HCT116 (cell line): Measurements from ENCODE around the gene CCDC148. TPM values are rescaled to one million over a fixed set of nuclear protein-coding genes. Genes with fewer than 3 reads are reported as not detected.

Experiments
- ATAC-seq: fragments of 200-7000 bp; cut with Tn5 transposase; 2 replicates; pipeline ENCODE4 v1.9.1; 2020; ENCODE audit warnings: mild to moderate bottlenecking, moderate library complexity
- BruUV-seq: library from RNA; stranded (reverse); fragments of 400-500 nt; replicated peaks from 2 replicates; lab custom pipeline; 2021; lab: Mats Ljungman, UMichigan
- CTCF ChIA-PET: fragments of 300-600 bp; sonication (Branson Sonifier 250); formaldehyde crosslinking; loops from one replicate; lab custom pipeline; 2021; ENCODE audit warnings: antibody characterized with exemption; lab: Charles Lee
- POLR2A ChIA-PET: fragments of 300-600, 350-600 bp; sonication (Branson Sonifier 250); formaldehyde crosslinking; loops from one replicate; lab custom pipeline; 2021; ENCODE audit warnings: antibody characterized with exemption; lab: Charles Lee
- RAD21 ChIA-PET, 2 experiments: fragments of 300-600 bp; sonication (Branson Sonifier 250); formaldehyde crosslinking; loops; one replicate each; lab custom pipeline; 2023; ENCODE audit warnings: low total read pairs in 2 of 2; ENCODE audit not compliant: uncharacterized antibody in 2 of 2, unreplicated experiment in 2 of 2, low non-redundant PET in 1 of 2; lab: Charles Lee
- DNase-seq: peaks from one replicate; pipeline ENCODE4 v3.0.0-alpha.2; 2010; ENCODE audit warnings: low read depth, low spot score
- H2AFZ ChIP-seq: fragments of 200-600 bp; shearing (Covaris generic), sonication (generic); 2 replicates; pipeline ENCODE4 v1.6.1; 2017; ENCODE audit warnings: low read depth, mixed run types, mixed read lengths, antibody characterized with exemption, low read length; ENCODE audit not compliant: poor library complexity, severe bottlenecking
- H3K27ac ChIP-seq: 2 replicates; pipeline ENCODE4 v1.5.1; 2012; ENCODE audit warnings: low read depth, low read length
- H3K27me3 ChIP-seq: fragments of 200-600 bp; sonication (generic); 2 replicates; pipeline ENCODE4 v1.6.1; 2016; ENCODE audit warnings: mixed run types, low read length, mixed read lengths; ENCODE audit not compliant: insufficient read depth
- H3K36me3 ChIP-seq, 2 experiments: fragments of 200-500 bp in 1 of 2; fragments of 200-600 bp in 1 of 2; sonication (Bioruptor generic) in 1 of 2; sonication (generic) in 1 of 2; 2 replicates each; pipeline versions ENCODE4 v1.5.1 to v1.6.1; 2014 to 2016; ENCODE audit warnings: low read length in 2 of 2, inconsistent platforms in 1 of 2, mixed read lengths in 1 of 2, mixed run types in 1 of 2; ENCODE audit not compliant: insufficient read depth in 2 of 2, control insufficient read depth in 1 of 2
- H3K4me1 ChIP-seq, 2 experiments: fragments of 200-600 bp in 1 of 2; sonication (generic) in 1 of 2; 2 replicates each; pipeline versions ENCODE4 v1.5.1 to v1.6.1; 2012 to 2017; ENCODE audit warnings: low read length in 2 of 2, inconsistent platforms in 1 of 2, mild to moderate bottlenecking in 1 of 2, mixed read lengths in 1 of 2, mixed run types in 1 of 2, moderate library complexity in 1 of 2; ENCODE audit not compliant: insufficient read depth in 2 of 2, control insufficient read depth in 1 of 2
- H3K4me2 ChIP-seq: fragments of 200-600 bp; sonication (generic); 2 replicates; pipeline ENCODE4 v1.6.1; 2017; ENCODE audit warnings: mixed run types, low read length, mixed read lengths
- H3K4me3 ChIP-seq, 2 experiments: fragments of 200-600 bp in 1 of 2; sonication (generic) in 1 of 2; replicated peaks in 1 of 2; 2 replicates each; pipeline ENCODE4 v1.5.1; 2011 to 2016; ENCODE audit warnings: low read length in 2 of 2, control low read depth in 1 of 2, low read depth in 1 of 2, mild to moderate bottlenecking in 1 of 2, mixed read lengths in 1 of 2, mixed run types in 1 of 2
- H3K79me2 ChIP-seq: fragments of 200-600 bp; sonication (generic); 2 replicates; pipeline ENCODE4 v1.6.1; 2017; ENCODE audit warnings: mild to moderate bottlenecking, mixed run types, low read length, moderate library complexity, mixed read lengths; ENCODE audit not compliant: insufficient read depth
- H3K9ac ChIP-seq: fragments of 200-600 bp; sonication (generic); 2 replicates; pipeline ENCODE4 v1.6.1; 2016; ENCODE audit warnings: low read length, mixed read lengths
- H3K9me2 ChIP-seq: fragments of 200-600 bp; sonication (generic), shearing (Covaris generic); 2 replicates; pipeline ENCODE4 v1.6.1; 2017; ENCODE audit warnings: mixed run types, mild to moderate bottlenecking, moderate library complexity; ENCODE audit not compliant: insufficient read depth
- H3K9me3 ChIP-seq, 2 experiments: fragments of 200-500 bp in 1 of 2; fragments of 200-600 bp in 1 of 2; sonication (Bioruptor generic) in 1 of 2; sonication (generic) in 1 of 2; 2 replicates each; pipeline ENCODE4 v1.6.1; 2014 to 2017; ENCODE audit warnings: low read length in 2 of 2, mixed read lengths in 2 of 2, inconsistent platforms in 1 of 2, low read depth in 1 of 2, mild to moderate bottlenecking in 1 of 2, mixed run types in 1 of 2, moderate library complexity in 1 of 2; ENCODE audit not compliant: control insufficient read depth in 1 of 2, insufficient read depth in 1 of 2
- H4K20me1 ChIP-seq: fragments of 200-600 bp; sonication (generic), shearing (Covaris generic); 2 replicates; pipeline ENCODE4 v1.6.1; 2017; ENCODE audit warnings: mixed run types, mild to moderate bottlenecking, moderate library complexity; ENCODE audit not compliant: insufficient read depth
- ATF3 ChIP-seq: IDR thresholded peaks from 2 replicates; pipeline ENCODE4 v1.6.1; 2012
- CBX3 ChIP-seq: IDR thresholded peaks from 2 replicates; pipeline ENCODE4 v1.6.1; 2012; ENCODE audit warnings: low read depth
- CEBPB ChIP-seq: IDR thresholded peaks from 2 replicates; pipeline ENCODE4 v1.6.1; 2012; ENCODE audit warnings: low read depth
- ELF1 ChIP-seq: IDR thresholded peaks from 2 replicates; pipeline ENCODE4 v1.6.1; 2012; ENCODE audit warnings: low read depth, borderline replicate concordance
- EZH2phosphoT487 ChIP-seq: fragments of 200-600 bp; IDR thresholded peaks from 2 replicates; pipeline ENCODE4 v1.6.1; 2018; ENCODE audit warnings: antibody characterized with exemption, borderline replicate concordance
- FOSL1 ChIP-seq: IDR thresholded peaks from 2 replicates; pipeline ENCODE4 v1.6.1; 2012; ENCODE audit warnings: low read depth
- JUND ChIP-seq: IDR thresholded peaks from 2 replicates; pipeline ENCODE4 v1.6.1; 2012
- POLR2A ChIP-seq: IDR thresholded peaks from 2 replicates; pipeline ENCODE4 v1.7.0; 2011; ENCODE audit warnings: borderline replicate concordance; ENCODE audit not compliant: insufficient read depth, insufficient read length; ENCODE audit errors: extremely low read depth
- POLR2AphosphoS5 ChIP-seq: IDR thresholded peaks from 2 replicates; pipeline ENCODE4 v1.6.1; 2011; ENCODE audit warnings: mild to moderate bottlenecking, low read depth, low read length, moderate library complexity
- REST ChIP-seq: IDR thresholded peaks from 2 replicates; pipeline ENCODE4 v1.6.1; 2012; ENCODE audit warnings: low read depth
- SIN3A ChIP-seq: IDR thresholded peaks from 2 replicates; pipeline ENCODE4 v1.6.1; 2012; ENCODE audit warnings: low read depth
- SP1 ChIP-seq: IDR thresholded peaks from 2 replicates; pipeline ENCODE4 v1.6.1; 2012; ENCODE audit warnings: low read depth
- SRF ChIP-seq: IDR thresholded peaks from 2 replicates; pipeline ENCODE4 v1.6.1; 2012; ENCODE audit warnings: low read depth
- TCF7L2 ChIP-seq: IDR thresholded peaks from 2 replicates; pipeline ENCODE4 v1.7.0; 2011; ENCODE audit warnings: borderline replicate concordance, inconsistent platforms; ENCODE audit not compliant: insufficient read depth, insufficient read length; ENCODE audit errors: extremely low read depth
- YY1 ChIP-seq: IDR thresholded peaks from 2 replicates; pipeline ENCODE4 v1.6.1; 2011; ENCODE audit warnings: low read length, low read depth, moderate library complexity, mild to moderate bottlenecking; ENCODE audit not compliant: insufficient replicate concordance; ENCODE audit errors: extremely low read depth
- ZBTB33 ChIP-seq: IDR thresholded peaks from 2 replicates; pipeline ENCODE4 v1.6.1; 2011; ENCODE audit warnings: mild to moderate bottlenecking, low read length, moderate library complexity; ENCODE audit not compliant: insufficient replicate concordance; ENCODE audit errors: extremely low read depth
- ZNF274 ChIP-seq: fragments of 200-500 bp; sonication (Bioruptor generic); IDR thresholded peaks from 2 replicates; pipeline ENCODE4 v1.6.1; 2014; ENCODE audit warnings: mild to moderate bottlenecking, low read depth, low read length, inconsistent platforms
- intact Hi-C: fragments of 100-400 bp; cut with micrococcal nuclease; formaldehyde crosslinking; loops from 2 replicates; pipeline ENCODE4 v1.10.0; 2022
- total RNA-seq: library from RNA; stranded (reverse); gene quantifications from one replicate; pipeline ENCODE4 v1.2.1, GENCODE V29; 2021; ENCODE audit not compliant: unreplicated experiment

CCDC148 gene
- total RNA-seq, 1 experiment from 2014 or later = 0.59 TPM

GRCh38 chr2:158253170-158253569 is 203.4 kb downstream of the CCDC148 start:
- H3K36me3 ChIP-seq = no peaks in the 10 kb centered on the region
- H3K4me3 ChIP-seq = no peak overlapping the region
- H4K20me1 ChIP-seq = no peaks in the 10 kb centered on the region
- POLR2A ChIA-PET = no interaction called here
- no peaks in the 10 kb centered on the region for H3K27me3 ChIP-seq
- H3K9ac ChIP-seq = no peak overlapping the region
- no peaks in the 10 kb centered on the region for H3K9me2 ChIP-seq
- intact Hi-C loops = no loop called here
- no TSS peak for BruUV-seq
- H3K79me2 ChIP-seq = no peaks in the 10 kb centered on the region
- CTCF ChIA-PET = no interaction called here
- DNase-seq (no peak), ATAC-seq (no peak)
- no peak overlapping the region for H2AFZ ChIP-seq
- H3K27ac ChIP-seq = no peak overlapping the region
- RAD21 ChIA-PET = no interaction called here
- no peaks in the 10 kb centered on the region for H3K9me3 ChIP-seq
- H3K4me1 ChIP-seq = no peaks in the 10 kb centered on the region
- no peak overlapping the region for H3K4me2 ChIP-seq
- no peak for TF ChIP-seq TCF7L2

GRCh38 chr2:158251356-158251755 is 205.2 kb downstream of the CCDC148 start:
- Histone ChIP-seq H3K4me1 (no peaks in the 10 kb centered on the region), H3K36me3 (no peaks in the 10 kb centered on the region), H3K9me2 (no peaks in the 10 kb centered on the region), H3K4me2 (no peak overlapping the region), H4K20me1 (no peaks in the 10 kb centered on the region), H3K9me3 (no peaks in the 10 kb centered on the region), H3K9ac (no peak overlapping the region), H2AFZ (no peak overlapping the region), H3K79me2 (no peaks in the 10 kb centered on the region), H3K27ac (no peak overlapping the region), H3K4me3 (no peak overlapping the region), H3K27me3 (no peaks in the 10 kb centered on the region)
- no TSS peak for BruUV-seq
- DNase-seq = no peak
- ChIA-PET RAD21 (no interaction called here), CTCF (no interaction called here), POLR2A (no interaction called here)
- intact Hi-C loops = no loop called here
- ATAC-seq = no peak
- TF ChIP-seq SRF (no peak), EZH2phosphoT487 (no peak), ELF1 (no peak), ZNF274 (no peak), CEBPB (no peak), ATF3 (no peak), SIN3A (no peak), ZBTB33 (no peak), TCF7L2 (no peak), YY1 (no peak), REST (no peak), CBX3 (no peak), POLR2A (no peak), JUND (no peak), SP1 (no peak), FOSL1 (no peak), POLR2AphosphoS5 (no peak)
